Keratinocyte (primary cell): ENCODE results near the gene PHIP. TPM values are rescaled to one million over a fixed set of nuclear protein-coding genes. Genes with fewer than 3 reads are reported as not detected.

Source experiments
- DNase-seq: peaks from one replicate; pipeline ENCODE4 v3.0.0-alpha.2; 2011; ENCODE audit warnings: low read depth, missing footprints, low spot score
- FAIRE-seq: peaks from 2 replicates; lab custom pipeline; 2011; peaks lifted over from hg19 to GRCh38; lab: Jason Lieb, UNC
- H2AFZ ChIP-seq: 2 replicates; pipeline ENCODE4 v1.6.0; 2012; ENCODE audit warnings: low read length, control low read depth, inconsistent platforms; ENCODE audit not compliant: control insufficient read depth
- H3K27ac ChIP-seq: 2 replicates; pipeline ENCODE4 v1.5.1; 2011; ENCODE audit warnings: low read length; ENCODE audit not compliant: control insufficient read depth, insufficient read depth
- H3K27me3 ChIP-seq: 3 replicates; pipeline ENCODE4 v1.6.0; 2011; ENCODE audit warnings: low read length; ENCODE audit not compliant: control insufficient read depth, insufficient read depth; ENCODE audit errors: extremely low read depth
- H3K36me3 ChIP-seq, 2 experiments: 2 replicates in 1 of 2; 3 replicates in 1 of 2; pipeline ENCODE4 v1.5.1; 2011; ENCODE audit warnings: low read length in 2 of 2, mild to moderate bottlenecking in 1 of 2; ENCODE audit not compliant: control insufficient read depth in 2 of 2, insufficient read depth in 2 of 2; ENCODE audit errors: extremely low read depth in 1 of 2
- H3K4me1 ChIP-seq: 3 replicates; pipeline ENCODE4 v1.5.1; 2011; ENCODE audit warnings: low read length; ENCODE audit not compliant: control insufficient read depth, insufficient read depth; ENCODE audit errors: extremely low read depth
- H3K4me2 ChIP-seq: 3 replicates; pipeline ENCODE4 v1.6.0; 2011; ENCODE audit warnings: low read depth, low read length; ENCODE audit not compliant: control insufficient read depth, insufficient read depth; ENCODE audit errors: extremely low read depth
- H3K4me3 ChIP-seq, 3 experiments: fragments of 200-600 bp in 1 of 3; sonication (generic) in 1 of 3; 2 replicates in 2 of 3; 3 replicates in 1 of 3; pipeline ENCODE4 v1.5.1; 2011 to 2016; ENCODE audit warnings: low read length in 3 of 3, mild to moderate bottlenecking in 3 of 3, control low read depth in 2 of 3, inconsistent platforms in 1 of 3, low read depth in 1 of 3, mixed read lengths in 1 of 3, mixed run types in 1 of 3, moderate library complexity in 1 of 3; ENCODE audit not compliant: control insufficient read depth in 2 of 3, insufficient read depth in 2 of 3; ENCODE audit errors: extremely low read depth in 1 of 3
- H3K79me2 ChIP-seq: 2 replicates; pipeline ENCODE4 v1.6.0; 2012; ENCODE audit warnings: low read length; ENCODE audit not compliant: control insufficient read depth, insufficient read depth
- H3K9ac ChIP-seq: 3 replicates; pipeline ENCODE4 v1.6.0; 2011; ENCODE audit warnings: low read length; ENCODE audit not compliant: control insufficient read depth, insufficient read depth; ENCODE audit errors: extremely low read depth
- H3K9me1 ChIP-seq: 3 replicates; pipeline ENCODE4 v1.6.0; 2011; ENCODE audit warnings: low read length; ENCODE audit not compliant: control insufficient read depth, insufficient read depth; ENCODE audit errors: extremely low read depth
- H3K9me3 ChIP-seq: 2 replicates; pipeline ENCODE4 v1.5.1; 2012; ENCODE audit warnings: low read depth, low read length; ENCODE audit not compliant: control insufficient read depth
- H4K20me1 ChIP-seq: 3 replicates; pipeline ENCODE4 v1.6.0; 2011; ENCODE audit warnings: low read length; ENCODE audit not compliant: control insufficient read depth, insufficient read depth; ENCODE audit errors: extremely low read depth
- CTCF ChIP-seq, 3 experiments: IDR thresholded peaks in 1 of 3; conservative IDR thresholded peaks in 1 of 3; optimal IDR thresholded peaks in 1 of 3; 2 replicates in 2 of 3; 3 replicates in 1 of 3; pipeline versions ENCODE3 to v1.5.1; 2011; ENCODE audit warnings: low read length in 3 of 3, mild to moderate bottlenecking in 3 of 3, moderate library complexity in 2 of 3, control low read depth in 1 of 3, inconsistent platforms in 1 of 3; ENCODE audit not compliant: insufficient read depth in 2 of 3; ENCODE audit errors: extremely low read depth in 1 of 3
- EZH2 ChIP-seq: IDR thresholded peaks from one replicate; pipeline ENCODE4 v1.6.1; 2012; ENCODE audit warnings: inconsistent platforms, mild to moderate bottlenecking, low read length, moderate library complexity
- dilution Hi-C: fragments of 300-500 bp; cut with MboI; formaldehyde crosslinking; loops from one replicate; pipeline ENCODE4 v1.7.0; 2020; ENCODE audit warnings: low sequenced_read_pairs; ENCODE audit not compliant: extremely low pct_ligation_motif_present
- polyA plus RNA-seq, 5 experiments: library from polyadenylated mRNA; depleted of rRNA in 3 of 5; stranded (reverse) in 3 of 5; stranded (forward) in 1 of 5; unstranded in 1 of 5; fragments of >200 nt; gene quantifications; 1 replicate in 1 of 5; 2 replicates in 3 of 5; 3 replicates in 1 of 5; pipeline versions ENCODE4 v1.2.1 to v1.2.3, GENCODE V29; 2011 to 2012; ENCODE audit warnings: missing spikeins in 2 of 5, low read depth in 1 of 5, low replicate concordance in 1 of 5

PHIP gene
- polyA plus RNA-seq, 1 donor (not counting 4 experiments of a cell fraction or from before 2014, with no cell fraction given) = 7.9 TPM

DNA sequence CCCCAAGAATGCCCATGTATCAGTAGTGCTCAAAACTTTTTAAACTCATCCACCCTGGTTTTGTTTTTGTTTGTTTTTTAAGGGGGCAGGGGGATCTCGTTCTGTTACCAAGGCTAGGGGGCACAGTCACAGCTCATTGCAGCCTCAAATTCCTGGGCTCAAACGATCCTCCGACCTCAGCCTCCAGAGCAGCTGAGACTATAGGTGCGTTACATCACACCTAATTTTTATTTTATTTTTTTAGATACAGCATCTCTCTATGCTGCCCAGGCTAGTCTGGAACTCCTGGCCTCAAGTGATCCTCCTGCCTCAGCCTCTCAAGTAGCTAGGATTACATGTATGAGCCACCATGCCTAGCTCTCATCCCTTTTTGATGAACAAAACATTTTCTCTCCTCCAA lies 11.2 kb downstream of the PHIP start:
- Histone ChIP-seq H3K79me2 (peaks cover 17% of the 10 kb centered on the region), H3K36me3 (peaks cover 0 to 2% of the 10 kb centered on the region in 2 experiments), H3K9me3 (no peaks in the 10 kb centered on the region), H4K20me1 (no peaks in the 10 kb centered on the region), H3K9me1 (no peaks in the 10 kb centered on the region), H3K4me1 (no peaks in the 10 kb centered on the region), H3K4me3 (no peak overlapping the region), H2AFZ (no peak overlapping the region), H3K9ac (no peak overlapping the region), H3K4me2 (no peak overlapping the region), H3K27ac (no peak overlapping the region), H3K27me3 (no peaks in the 10 kb centered on the region)
- dilution Hi-C loops = no loop called here
- DNase-seq = no peak
- TF ChIP-seq EZH2 (no peak), CTCF (optimal IDR thresholded peaks at IDR 0.05 in 1 of 3, IDR thresholded peaks at IDR 0.05 in 1 of 3, conservative IDR thresholded peaks at IDR 0.05 in 1 of 3; ENCODE audit: extremely low read depth in 1 of 3, insufficient read depth in 2 of 3, low read length in 3 of 3) (no peak)
- FAIRE-seq = no peak

GRCh38 chr6:79066330-79066729 lies 11.7 kb downstream of the PHIP start:
- Histone ChIP-seq H3K4me3 (no peak overlapping the region), H3K9me1 (no peaks in the 10 kb centered on the region), H4K20me1 (no peaks in the 10 kb centered on the region), H2AFZ (no peak overlapping the region), H3K4me2 (no peak overlapping the region), H3K9me3 (no peaks in the 10 kb centered on the region), H3K9ac (no peak overlapping the region), H3K36me3 (peaks cover 0 to 2% of the 10 kb centered on the region in 2 experiments), H3K27me3 (no peaks in the 10 kb centered on the region), H3K27ac (no peak overlapping the region), H3K79me2 (peaks cover 15% of the 10 kb centered on the region), H3K4me1 (no peaks in the 10 kb centered on the region)
- DNase-seq (no peak), FAIRE-seq (no peak)
- dilution Hi-C loops = no loop called here
- TF ChIP-seq CTCF (optimal IDR thresholded peaks at IDR 0.05 in 1 of 3, IDR thresholded peaks at IDR 0.05 in 1 of 3, conservative IDR thresholded peaks at IDR 0.05 in 1 of 3; ENCODE audit: extremely low read depth in 1 of 3, insufficient read depth in 2 of 3, low read length in 3 of 3) = no peak
- no peak for TF ChIP-seq EZH2
